GM18505 (cell line): Measurements from ENCODE around the gene DENND4B.
"Not testable (repeated sequence)": the region's sequence is repeated elsewhere in the genome, so short reads cannot be mapped to it uniquely, and the experiment has no call there.

Source experiments
- ATAC-seq: cut with Tn5 transposase; IDR thresholded peaks from one replicate; pipeline ENCODE4 v1.9.1; 2021; ENCODE audit not compliant: unreplicated experiment
- POLR2A ChIP-seq: IDR thresholded peaks from 4 replicates; pipeline ENCODE4 v1.6.1; 2011; ENCODE audit warnings: borderline replicate concordance; ENCODE audit not compliant: insufficient read depth, insufficient read length; ENCODE audit errors: extremely low read depth

DENND4B gene

DNA sequence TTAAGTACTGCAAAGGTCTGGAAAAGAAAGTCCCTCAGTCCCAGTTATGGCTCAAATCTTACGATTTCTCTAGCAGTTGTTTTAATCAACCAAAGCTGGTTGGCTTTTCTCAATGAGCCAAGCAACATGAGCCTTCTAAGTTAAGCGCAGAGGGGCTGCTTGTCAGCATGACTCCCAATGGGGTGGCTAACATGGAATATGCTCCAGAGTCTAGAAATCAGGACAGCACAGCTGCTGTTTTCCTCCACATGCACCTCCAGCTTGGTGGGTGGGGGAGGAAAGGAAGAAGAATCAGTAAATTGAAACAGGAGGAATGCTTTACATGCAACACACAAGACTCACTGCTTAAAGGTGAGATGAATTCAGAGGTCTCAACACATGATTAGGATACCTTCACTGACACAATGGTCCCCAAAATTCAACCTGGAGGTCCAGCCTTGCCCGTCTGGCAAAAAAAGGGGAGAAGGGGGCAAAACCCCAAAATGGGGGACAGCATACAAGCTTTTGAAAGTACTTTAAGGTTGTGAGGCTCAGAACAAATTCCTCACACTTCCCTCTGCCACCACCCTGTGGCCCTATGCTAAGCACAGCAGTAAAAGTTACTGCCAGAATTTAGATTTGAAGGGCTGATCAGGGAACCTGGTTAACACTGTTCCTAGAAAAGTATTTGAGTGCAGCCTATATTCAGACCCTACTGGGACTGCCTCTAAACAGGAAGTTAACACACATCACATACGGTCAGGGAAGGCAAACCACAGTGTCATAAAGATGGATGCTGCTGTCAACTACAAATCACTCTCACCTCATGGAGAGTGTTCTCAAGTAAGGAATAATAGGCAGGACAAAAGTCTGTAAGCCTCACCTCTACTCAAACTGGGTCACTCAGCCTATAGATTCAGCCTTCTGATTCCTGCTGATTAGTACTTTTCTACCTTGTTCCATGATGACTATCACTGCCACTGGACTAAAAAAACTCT lies 26.4 kb downstream of the DENND4B start:
- TF ChIP-seq POLR2A, result no peak
- ATAC-seq, result no peak

- ATAC-seq, result no peak
Measured at GRCh38 chr1:153916297-153916696, 30.2 kb downstream of the DENND4B start.

GRCh38 chr1:153912349-153912748 lies 34.2 kb downstream of the DENND4B start:
- no peak for ATAC-seq
- TF ChIP-seq POLR2A, result no peak

More at GRCh38 chr1:153916297-153916696, 30.2 kb downstream of the DENND4B start:
- TF ChIP-seq POLR2A, result no peak

DNA sequence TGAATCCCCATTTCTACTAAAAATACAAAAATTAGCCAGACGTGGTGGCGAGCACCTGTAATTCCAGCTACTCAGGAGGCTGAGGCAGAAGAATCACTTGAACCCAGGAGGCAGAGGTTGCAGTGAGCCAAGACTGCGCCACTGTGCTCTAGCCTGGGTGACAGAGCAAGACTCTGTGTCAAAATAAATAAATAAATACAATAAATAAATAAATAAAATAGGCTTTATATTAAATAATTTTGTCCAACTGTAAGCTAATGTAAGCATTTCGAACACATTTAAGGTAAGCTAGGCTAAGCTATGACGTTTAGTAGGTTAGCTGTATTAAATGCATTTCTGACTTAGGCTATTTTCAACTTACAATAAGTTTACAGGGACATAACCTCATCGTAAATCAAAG lies 36.0 kb downstream of the DENND4B start:
- ATAC-seq, result not testable (repeated sequence)

DNA sequence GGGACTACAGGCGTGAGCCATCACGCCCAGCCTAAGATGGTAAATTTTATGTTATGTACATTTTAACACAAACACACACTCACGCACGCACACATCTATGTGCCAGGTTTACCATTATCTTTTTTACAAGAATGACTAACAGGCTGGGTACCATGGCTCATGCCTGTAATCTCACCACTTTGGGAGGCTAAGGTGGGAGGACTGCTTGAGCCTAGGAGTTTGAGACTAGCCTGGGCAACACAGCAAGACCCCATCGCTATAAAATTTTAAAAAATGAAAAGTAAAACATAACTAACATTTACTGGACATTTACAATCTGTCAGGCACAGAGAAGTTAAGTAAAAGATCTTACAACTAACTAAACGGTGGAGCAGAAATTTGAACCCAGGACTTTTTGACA lies 38.4 kb downstream of the DENND4B start:
- ATAC-seq, result no peak
- no peak for TF ChIP-seq POLR2A

- ATAC-seq, result no peak
- TF ChIP-seq POLR2A, result no peak
Measured at GRCh38 chr1:153907134-153907533, 39.4 kb downstream of the DENND4B start.

DNA sequence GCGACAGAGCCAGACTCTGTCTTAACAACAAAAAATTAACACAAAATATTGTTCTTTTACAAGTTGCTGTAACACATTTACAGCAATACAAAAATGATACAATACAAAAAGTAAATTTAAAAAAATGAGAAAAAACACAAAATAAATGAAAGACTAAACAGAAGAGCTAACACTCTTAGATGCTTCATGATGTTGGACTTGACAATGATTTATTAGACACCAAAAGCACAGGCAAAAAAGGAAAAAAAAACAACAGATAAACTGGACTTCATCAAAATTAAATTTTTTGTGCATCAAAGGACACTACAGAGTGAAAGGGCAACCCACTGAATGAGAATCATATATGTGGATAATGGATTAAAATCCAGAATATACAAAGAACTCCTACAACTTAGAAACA lies 40.1 kb downstream of the DENND4B start:
- no peak for TF ChIP-seq POLR2A
- ATAC-seq, result no peak

DNA sequence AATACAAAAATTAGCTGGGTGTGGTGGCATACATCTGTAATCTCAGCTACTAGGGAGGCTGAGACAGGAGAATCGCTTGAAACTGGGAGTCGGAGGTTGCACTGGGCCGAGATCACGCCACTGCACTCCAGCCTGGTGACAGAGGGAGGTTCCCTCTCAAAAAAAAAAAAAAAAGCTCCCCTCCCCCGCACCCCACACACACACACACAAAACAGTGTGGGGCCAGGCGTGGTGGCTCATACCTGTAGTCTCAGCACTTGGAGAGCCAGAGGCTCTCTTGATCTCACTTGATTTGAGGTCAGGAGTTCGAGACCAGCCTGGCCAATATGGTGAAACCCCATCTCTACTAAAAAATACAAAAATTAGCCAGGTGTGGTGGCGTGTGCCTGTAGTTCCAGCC lies 40.6 kb downstream of the DENND4B start:
- ATAC-seq, result not testable (repeated sequence)

DNA sequence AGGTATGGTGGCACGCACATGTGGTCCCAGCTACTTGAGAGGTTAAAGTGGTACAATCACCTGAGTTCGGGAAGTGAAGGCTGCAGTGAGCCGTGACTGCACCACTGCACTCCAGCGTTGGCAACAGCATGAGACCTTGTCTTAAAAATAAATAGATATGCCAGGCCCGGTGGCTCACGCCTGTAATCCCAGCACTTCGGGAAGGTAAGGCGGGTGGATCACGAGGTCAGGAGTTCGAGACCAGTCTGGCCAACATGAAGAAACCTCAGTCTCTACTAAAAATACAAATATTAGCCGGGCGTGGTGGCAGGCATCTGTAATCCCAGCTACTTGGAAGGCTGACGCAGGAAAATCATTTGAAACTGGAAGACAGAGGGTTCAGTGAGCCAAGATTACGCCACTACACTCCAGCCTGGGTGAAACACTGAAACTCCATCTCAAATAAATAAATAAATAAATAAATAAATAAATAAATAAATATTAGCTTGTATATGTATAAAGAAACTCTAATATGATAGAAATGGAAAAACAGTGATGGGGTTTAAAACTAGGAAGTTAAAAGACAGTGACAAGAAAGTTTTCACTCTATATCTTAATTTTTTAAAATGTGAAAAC lies 42.6 kb downstream of the DENND4B start:
- ATAC-seq, result no peak

GRCh38 chr1:153899509-153899908 lies 47.0 kb downstream of the DENND4B start:
- TF ChIP-seq POLR2A, result no peak
- ATAC-seq, result no peak

More for the DNA sequence above, 42.6 kb downstream of the DENND4B start:
- TF ChIP-seq POLR2A, result no peak

- ATAC-seq, result not testable (repeated sequence)
Measured at GRCh38 chr1:153895866-153896265, 50.7 kb downstream of the DENND4B start.

- not testable (repeated sequence) for ATAC-seq
Measured at GRCh38 chr1:153891042-153891441, 55.5 kb downstream of the DENND4B start.

- no peak for TF ChIP-seq POLR2A
- ATAC-seq, result no peak
Measured at GRCh38 chr1:153888533-153888932, 58.0 kb downstream of the DENND4B start.

DNA sequence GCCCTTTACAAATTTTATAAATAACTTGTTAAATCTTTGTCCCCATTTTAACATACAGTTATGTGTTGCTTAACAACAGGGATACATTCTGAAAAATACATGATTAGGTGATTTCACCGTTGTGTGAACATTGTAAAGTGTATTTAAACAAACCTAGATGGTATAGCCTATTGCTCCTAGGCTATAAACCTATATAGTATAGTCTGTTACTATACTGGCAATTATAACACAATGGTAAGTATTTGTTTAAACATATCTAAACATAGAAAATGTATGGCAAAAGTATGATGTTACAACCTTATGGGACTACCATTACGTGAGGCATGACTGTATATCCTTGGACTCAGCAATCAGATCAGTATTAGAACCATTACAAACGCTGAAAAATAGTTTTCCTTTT lies 60.4 kb downstream of the DENND4B start:
- no peak for TF ChIP-seq POLR2A
- no peak for ATAC-seq
